HepG2 (cell line): Measurements from ENCODE around the gene BPHL. TPM values are rescaled to one million over a fixed set of nuclear protein-coding genes. Genes with fewer than 3 reads are reported as not detected.

Source experiments
- ATAC-seq: fragments of 200-7000 bp; cut with Tn5 transposase; 3 replicates; pipeline ENCODE4 v1.9.1; 2020; ENCODE audit warnings: mild to moderate bottlenecking, moderate library complexity
- BruUV-seq: library from RNA; stranded (reverse); fragments of 400-500 nt; replicated peaks from 2 replicates; lab custom pipeline; 2021; lab: Mats Ljungman, UMichigan
- CTCF ChIA-PET: fragments of 300-600 bp; formaldehyde crosslinking; extraction: SDS; loops from one replicate; lab custom pipeline; 2021; ENCODE audit warnings: low total read pairs, inconsistent platforms, low intra/inter-chr PET ratio; lab: Yijun Ruan, JAX
- POLR2A ChIA-PET: fragments of 350-600 bp; sonication (Branson Sonifier 250); formaldehyde crosslinking; loops from one replicate; lab custom pipeline; 2020; ENCODE audit warnings: antibody characterized with exemption, inconsistent platforms; lab: Yijun Ruan, JAX
- DNase-seq: peaks from one replicate; pipeline ENCODE4 v3.0.0-alpha.2; 2015; ENCODE audit warnings: low spot score
- FAIRE-seq: peaks from 3 replicates; lab custom pipeline; 2011; peaks lifted over from hg19 to GRCh38; lab: Jason Lieb, UNC
- H2AFZ ChIP-seq: one replicate; pipeline ENCODE4 v1.6.1; 2011; ENCODE audit warnings: low read length, inconsistent platforms
- H3K27ac ChIP-seq: fragments of 300-600 bp; 3 replicates; pipeline ENCODE4 v1.8.0; 2011; ENCODE audit warnings: mixed run types, mild to moderate bottlenecking, mixed read lengths, low read length, inconsistent platforms; ENCODE audit not compliant: insufficient read depth; ENCODE audit errors: extremely low read length
- H3K27me3 ChIP-seq, 2 experiments: fragments of 200-600 bp in 1 of 2; 2 replicates in 1 of 2; 3 replicates in 1 of 2; pipeline versions ENCODE4 v1.6.0 to v1.8.0; 2011; ENCODE audit warnings: low read length in 2 of 2, mild to moderate bottlenecking in 2 of 2, moderate library complexity in 2 of 2, inconsistent platforms in 1 of 2; ENCODE audit not compliant: insufficient read depth in 2 of 2, control insufficient read depth in 1 of 2
- H3K36me3 ChIP-seq, 2 experiments: fragments of 200-600 bp in 1 of 2; replicated peaks in 1 of 2; 2 replicates in 1 of 2; 3 replicates in 1 of 2; pipeline versions ENCODE4 v1.5.1 to v1.8.0; 2011; ENCODE audit warnings: low read length in 2 of 2, inconsistent platforms in 1 of 2; ENCODE audit not compliant: insufficient read depth in 2 of 2, control insufficient read depth in 1 of 2
- H3K4me1 ChIP-seq: 2 replicates; pipeline ENCODE4 v1.5.1; 2012; ENCODE audit warnings: low read length, inconsistent platforms; ENCODE audit not compliant: insufficient read depth
- H3K4me2 ChIP-seq: 2 replicates; pipeline ENCODE4 v1.6.0; 2011; ENCODE audit warnings: low read depth, low read length, inconsistent platforms
- H3K4me3 ChIP-seq, 3 experiments: fragments of 200-600 bp in 1 of 3; sonication (generic), shearing (Covaris generic) in 1 of 3; replicated peaks in 1 of 3; 2 replicates each; pipeline ENCODE4 v1.5.1; 2011 to 2016; ENCODE audit warnings: low read length in 3 of 3, inconsistent platforms in 2 of 3, low read depth in 2 of 3, mild to moderate bottlenecking in 2 of 3, control low read depth in 1 of 3, mixed read lengths in 1 of 3; ENCODE audit not compliant: insufficient read depth in 1 of 3
- H3K79me2 ChIP-seq: one replicate; pipeline ENCODE4 v1.6.1; 2011; ENCODE audit warnings: low read length, inconsistent platforms; ENCODE audit not compliant: insufficient read depth
- H3K9ac ChIP-seq: 2 replicates; pipeline ENCODE4 v1.6.0; 2011; ENCODE audit warnings: mild to moderate bottlenecking, low read depth, low read length, inconsistent platforms; ENCODE audit not compliant: insufficient read depth
- H3K9me3 ChIP-seq: 2 replicates; pipeline ENCODE4 v1.5.1; 2012; ENCODE audit warnings: mild to moderate bottlenecking, low read length
- H4K20me1 ChIP-seq: 2 replicates; pipeline ENCODE4 v1.6.0; 2011; ENCODE audit warnings: inconsistent platforms, mild to moderate bottlenecking, low read length, moderate library complexity; ENCODE audit not compliant: insufficient read depth
- CREB1 ChIP-seq, 2 experiments: fragments of 450-650 bp in 1 of 2; IDR thresholded peaks; 2 replicates each; pipeline ENCODE4 v1.6.1; 2016 to 2017; ENCODE audit warnings: control low read depth in 1 of 2, mild to moderate bottlenecking in 1 of 2, missing compliant biosample characterization in 1 of 2, missing genetic modification characterization in 1 of 2
- CREM ChIP-seq, 2 experiments: sonication (generic) in 1 of 2; formaldehyde crosslinking in 1 of 2; IDR thresholded peaks; 2 replicates each; pipeline versions ENCODE4 v1.4.0 to v1.6.1; 2016 to 2020; ENCODE audit warnings: antibody characterized with exemption in 1 of 2, mild to moderate bottlenecking in 1 of 2, missing genetic modification reagents in 1 of 2
- GATAD2A ChIP-seq: IDR thresholded peaks from 2 replicates; pipeline ENCODE4 v1.6.1; 2016
- GTF2F1 ChIP-seq: fragments of 150-350 bp; IDR thresholded peaks from 2 replicates; pipeline ENCODE4 v1.6.1; 2014; ENCODE audit warnings: low read length
- GZF1 ChIP-seq: sonication (generic); formaldehyde crosslinking; IDR thresholded peaks from 2 replicates; pipeline ENCODE4 v1.5.1; 2020; ENCODE audit warnings: mild to moderate bottlenecking, missing genetic modification reagents
- HOXA3 ChIP-seq: sonication (generic); formaldehyde crosslinking; IDR thresholded peaks from 2 replicates; pipeline ENCODE4 v1.5.0; 2020; ENCODE audit warnings: missing genetic modification reagents
- PHF21A ChIP-seq: sonication (generic); formaldehyde crosslinking; IDR thresholded peaks from 2 replicates; pipeline ENCODE4 v1.5.0; 2020; ENCODE audit warnings: mild to moderate bottlenecking, missing genetic modification reagents
- PPARG ChIP-seq: conservative IDR thresholded peaks from 2 replicates; pipeline ENCODE4 v1.6.1; 2016; ENCODE audit warnings: missing biosample characterization, missing genetic modification reagents
- RXRB ChIP-seq: IDR thresholded peaks from 2 replicates; pipeline ENCODE4 v1.6.1; 2016; ENCODE audit warnings: borderline replicate concordance, missing genetic modification reagents, missing compliant biosample characterization
- SOX6 ChIP-seq, 2 experiments: fragments of 450-650 bp in 1 of 2; sonication (generic) in 1 of 2; formaldehyde crosslinking in 1 of 2; IDR thresholded peaks; 2 replicates each; pipeline versions ENCODE4 v1.4.0 to v1.6.1; 2017 to 2020; ENCODE audit warnings: antibody characterized with exemption in 1 of 2, mild to moderate bottlenecking in 1 of 2, missing genetic modification reagents in 1 of 2
- TCF7 ChIP-seq: sonication (generic); IDR thresholded peaks from 2 replicates; pipeline ENCODE4 v1.6.1; 2016; ENCODE audit warnings: antibody characterized with exemption, low read depth
- TCF7L2 ChIP-seq: IDR thresholded peaks from 2 replicates; pipeline ENCODE4 v1.6.1; 2011; ENCODE audit warnings: mild to moderate bottlenecking, low read depth, low read length, moderate library complexity
- ZNF510 ChIP-seq: sonication (generic); formaldehyde crosslinking; IDR thresholded peaks from 2 replicates; pipeline ENCODE4 v1.4.0; 2020; ENCODE audit warnings: low read depth, mild to moderate bottlenecking, missing genetic modification reagents
- ZNF720 ChIP-seq: sonication (generic); formaldehyde crosslinking; IDR thresholded peaks from 2 replicates; pipeline ENCODE4 v1.4.0; 2020; ENCODE audit warnings: missing genetic modification reagents
- WGBS: methylation state at CpG from one replicate; pipeline ENCODE4 v1.1.6; 2017; ENCODE audit warnings: low lambda C conversion rate; 5-methylcytosine and 5-hydroxymethylcytosine counted together
- in situ Hi-C: cut with HindIII; loops from 2 replicates; pipeline ENCODE4 v1.10.0; 2017; ENCODE audit warnings: low pct_unique_long_range_greater_than_20kb; ENCODE audit not compliant: extremely low pct_ligation_motif_present
- intact Hi-C: fragments of 100-400 bp; cut with micrococcal nuclease; formaldehyde crosslinking; loops from one replicate; pipeline ENCODE4 v1.10.0; 2022; ENCODE audit not compliant: unreplicated experiment
- polyA plus RNA-seq, 8 experiments: library from polyadenylated mRNA; depleted of rRNA in 3 of 8; stranded (reverse) in 7 of 8; unstranded in 1 of 8; fragments of >200 nt; fragmentation: Illumina TruSeq in 4 of 8; extraction: Trizol in 4 of 8; gene quantifications; 2 replicates each; pipeline versions ENCODE4 v1.2.1 to v1.2.3, GENCODE V29; 2011 to 2016; ENCODE audit warnings: low read depth in 4 of 8, missing spikeins in 1 of 8, mixed read lengths in 1 of 8; ENCODE audit not compliant: insufficient read depth in 1 of 8
- total RNA-seq, 5 experiments: library from RNA; depleted of rRNA; stranded (reverse); fragments of >200 nt; fragmentation: Illumina TruSeq; extraction: Trizol; gene quantifications; 2 replicates each; pipeline ENCODE4 v1.2.3, GENCODE V29; 2016; ENCODE audit warnings: low read depth in 1 of 5
- TF ChIP-seq, protein P1 (sequence below): sonication (generic); formaldehyde crosslinking; IDR thresholded peaks from 2 replicates; pipeline ENCODE4 v1.8.1; 2023; ENCODE audit warnings: mild to moderate bottlenecking, moderate library complexity, missing genetic modification reagents
- TF ChIP-seq, protein P2 (sequence below): sonication (generic); formaldehyde crosslinking; IDR thresholded peaks from 2 replicates; pipeline ENCODE4 v1.5.0; 2020; ENCODE audit warnings: missing genetic modification reagents
- TF ChIP-seq, protein P3 (sequence below): IDR thresholded peaks from 2 replicates; pipeline ENCODE4 v1.6.1; 2012; ENCODE audit warnings: low read depth, low read length, improper control_type of control experiment
- TF ChIP-seq, protein P4 (sequence below): sonication (generic); formaldehyde crosslinking; IDR thresholded peaks from 2 replicates; pipeline ENCODE4 v1.4.0; 2020; ENCODE audit warnings: missing genetic modification reagents

The BPHL gene
- total and polyA plus RNA-seq, 2 of the 13 experiments (the other 11 are each of a cell fraction or from before 2014, with no cell fraction given) = 37.8 to 39.5 TPM

DNA sequence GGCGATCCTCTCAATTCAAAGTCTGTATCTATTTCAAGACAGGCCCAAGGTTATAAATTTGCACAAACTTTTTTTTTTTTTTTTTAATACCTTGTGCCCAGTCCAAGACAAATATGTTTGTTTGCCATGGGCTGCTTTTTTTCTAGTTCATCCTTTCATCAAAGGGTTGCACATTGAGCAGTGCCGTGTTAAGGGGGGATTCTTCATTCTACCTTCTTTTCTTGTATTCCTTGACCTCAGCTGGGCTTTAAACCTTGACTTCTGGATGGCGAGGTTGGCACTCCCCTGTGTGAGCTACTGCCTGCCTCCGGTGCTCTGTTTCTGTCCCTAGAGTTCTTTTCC, 42.8 kb upstream of the BPHL start:
- Histone ChIP-seq H3K4me2 (peak overlapping the region; percentile 70), H2AFZ (no peak overlapping the region), H3K4me3 (peak overlapping the region in 2 of 3 experiments; percentile 8 to 22; a peak in 2 of 6 replicates), H3K9ac (no peak overlapping the region), H3K27me3 (no peaks in the 10 kb centered on the region), H3K36me3 (peaks cover 17 to 39% of the 10 kb centered on the region in 2 experiments), H3K79me2 (peaks cover 52% of the 10 kb centered on the region), H3K27ac (peak overlapping the region; percentile 58), H3K4me1 (peaks cover 33% of the 10 kb centered on the region), H4K20me1 (no peaks in the 10 kb centered on the region), H3K9me3 (no peaks in the 10 kb centered on the region)
- ChIA-PET POLR2A (interaction anchor here (0.7 to 2.6 kb wide), 3 partner anchors 12 to 47 kb away, joined by 3 to 8 read pairs (median 7); partner anchors contain the start of gene BPHL), CTCF (no interaction called here)
- DNase-seq (no peak), FAIRE-seq (no peak), ATAC-seq (0 out of 3 replicates have a peak, but pooled peaks have one; percentile 20)
- in situ Hi-C loops (no loop called here), intact Hi-C loops (no loop called here)
- BruUV-seq = no TSS peak
- WGBS = 31% methylated on average over 4 of the region's 4 CpGs
- TF ChIP-seq, protein P1, sequence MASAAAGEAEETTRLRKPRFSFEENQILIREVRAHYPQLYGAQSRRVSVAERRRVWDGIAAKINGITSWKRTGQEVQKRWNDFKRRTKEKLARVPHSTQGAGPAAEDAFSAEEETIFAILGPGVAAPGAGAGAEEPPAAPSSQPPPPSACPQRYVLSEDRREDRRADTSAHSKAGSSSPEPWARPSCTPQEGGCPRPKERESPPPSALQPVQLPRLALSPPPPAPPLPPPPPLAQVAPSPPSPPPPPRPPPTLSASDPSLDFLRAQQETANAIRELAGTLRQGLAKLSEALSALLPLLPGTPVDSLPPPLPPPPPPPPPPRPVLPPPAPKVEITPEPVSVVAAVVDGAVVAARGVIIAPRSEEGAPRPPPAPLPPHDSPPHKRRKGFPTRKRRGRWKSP (CRISPR knock-in tag) = 0 out of 2 replicates have a peak, but pooled peaks have one; percentile 10
- TF ChIP-seq GZF1 (CRISPR knock-in tag) (no peak), PHF21A (peak; percentile 18; the same call in 1 of the 2 replicates), TCF7 (peak; percentile 62), TCF7L2 (no peak), CREM (IDR thresholded peaks at IDR 0.05) (peak; percentile 5; the same call in 1 of the 2 replicates), CREM (CRISPR knock-in tag; IDR thresholded peaks at IDR 0.05) (no peak), ZNF720 (CRISPR knock-in tag) (no peak), PPARG (CRISPR knock-in tag) (no peak), ZNF510 (CRISPR knock-in tag) (no peak), GATAD2A (peak; percentile 2; the same call in 1 of the 2 replicates), RXRB (0 out of 2 replicates have a peak, but pooled peaks have one; percentile 9), HOXA3 (CRISPR knock-in tag) (0 out of 2 replicates have a peak, but pooled peaks have one; percentile 3), CREB1 (IDR thresholded peaks at IDR 0.05) (no peak), CREB1 (CRISPR knock-in tag; IDR thresholded peaks at IDR 0.05) (peak; percentile 13), SOX6 (IDR thresholded peaks at IDR 0.05) (no peak), SOX6 (CRISPR knock-in tag; IDR thresholded peaks at IDR 0.05) (peak; percentile 22; the same call in 1 of the 2 replicates), GTF2F1 (no peak)
- TF ChIP-seq, protein P2, sequence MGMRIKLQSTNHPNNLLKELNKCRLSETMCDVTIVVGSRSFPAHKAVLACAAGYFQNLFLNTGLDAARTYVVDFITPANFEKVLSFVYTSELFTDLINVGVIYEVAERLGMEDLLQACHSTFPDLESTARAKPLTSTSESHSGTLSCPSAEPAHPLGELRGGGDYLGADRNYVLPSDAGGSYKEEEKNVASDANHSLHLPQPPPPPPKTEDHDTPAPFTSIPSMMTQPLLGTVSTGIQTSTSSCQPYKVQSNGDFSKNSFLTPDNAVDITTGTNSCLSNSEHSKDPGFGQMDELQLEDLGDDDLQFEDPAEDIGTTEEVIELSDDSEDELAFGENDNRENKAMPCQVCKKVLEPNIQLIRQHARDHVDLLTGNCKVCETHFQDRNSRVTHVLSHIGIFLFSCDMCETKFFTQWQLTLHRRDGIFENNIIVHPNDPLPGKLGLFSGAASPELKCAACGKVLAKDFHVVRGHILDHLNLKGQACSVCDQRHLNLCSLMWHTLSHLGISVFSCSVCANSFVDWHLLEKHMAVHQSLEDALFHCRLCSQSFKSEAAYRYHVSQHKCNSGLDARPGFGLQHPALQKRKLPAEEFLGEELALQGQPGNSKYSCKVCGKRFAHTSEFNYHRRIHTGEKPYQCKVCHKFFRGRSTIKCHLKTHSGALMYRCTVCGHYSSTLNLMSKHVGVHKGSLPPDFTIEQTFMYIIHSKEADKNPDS (CRISPR knock-in tag) = no peak
- TF ChIP-seq, protein P3, sequence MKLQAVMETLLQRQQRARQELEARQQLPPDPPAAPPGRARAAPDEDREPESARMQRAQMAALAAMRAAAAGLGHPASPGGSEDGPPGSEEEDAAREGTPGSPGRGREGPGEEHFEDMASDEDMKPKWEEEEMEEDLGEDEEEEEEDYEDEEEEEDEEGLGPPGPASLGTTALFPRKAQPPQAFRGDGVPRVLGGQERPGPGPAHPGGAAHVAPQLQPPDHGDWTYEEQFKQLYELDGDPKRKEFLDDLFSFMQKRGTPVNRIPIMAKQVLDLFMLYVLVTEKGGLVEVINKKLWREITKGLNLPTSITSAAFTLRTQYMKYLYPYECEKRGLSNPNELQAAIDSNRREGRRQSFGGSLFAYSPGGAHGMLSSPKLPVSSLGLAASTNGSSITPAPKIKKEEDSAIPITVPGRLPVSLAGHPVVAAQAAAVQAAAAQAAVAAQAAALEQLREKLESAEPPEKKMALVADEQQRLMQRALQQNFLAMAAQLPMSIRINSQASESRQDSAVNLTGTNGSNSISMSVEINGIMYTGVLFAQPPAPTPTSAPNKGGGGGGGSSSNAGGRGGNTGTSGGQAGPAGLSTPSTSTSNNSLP = peak; percentile 38; the same call in 1 of the 2 replicates
- TF ChIP-seq, protein P4, sequence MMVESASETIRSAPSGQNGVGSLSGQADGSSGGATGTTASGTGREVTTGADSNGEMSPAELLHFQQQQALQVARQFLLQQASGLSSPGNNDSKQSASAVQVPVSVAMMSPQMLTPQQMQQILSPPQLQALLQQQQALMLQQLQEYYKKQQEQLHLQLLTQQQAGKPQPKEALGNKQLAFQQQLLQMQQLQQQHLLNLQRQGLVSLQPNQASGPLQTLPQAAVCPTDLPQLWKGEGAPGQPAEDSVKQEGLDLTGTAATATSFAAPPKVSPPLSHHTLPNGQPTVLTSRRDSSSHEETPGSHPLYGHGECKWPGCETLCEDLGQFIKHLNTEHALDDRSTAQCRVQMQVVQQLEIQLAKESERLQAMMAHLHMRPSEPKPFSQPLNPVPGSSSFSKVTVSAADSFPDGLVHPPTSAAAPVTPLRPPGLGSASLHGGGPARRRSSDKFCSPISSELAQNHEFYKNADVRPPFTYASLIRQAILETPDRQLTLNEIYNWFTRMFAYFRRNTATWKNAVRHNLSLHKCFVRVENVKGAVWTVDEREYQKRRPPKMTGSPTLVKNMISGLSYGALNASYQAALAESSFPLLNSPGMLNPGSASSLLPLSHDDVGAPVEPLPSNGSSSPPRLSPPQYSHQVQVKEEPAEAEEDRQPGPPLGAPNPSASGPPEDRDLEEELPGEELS (CRISPR knock-in tag) = 0 out of 2 replicates have a peak, but pooled peaks have one; percentile 5
